ENCODE results near the gene PRSS38. TPM values are rescaled to one million over a fixed set of nuclear protein-coding genes. Genes with fewer than 3 reads are reported as not detected.

Gene PRSS38
- total RNA-seq, 4 donors from 2014 or later: not detected

- Histone ChIP-seq H3K4me1 (no peaks in the 10 kb centered on the region), H3K27ac (no peak overlapping the region), H3K9me3 (no peaks in the 10 kb centered on the region), H3K36me3 (peaks cover 0 to 88% (median 11%) of the 10 kb centered on the region in 3 donors), H3K27me3 (peaks cover 0 to under 1% (median 0%) of the 10 kb centered on the region in 4 donors), H3K4me3 (no peak overlapping the region)
- TF ChIP-seq POLR2A (IDR thresholded peaks at IDR 0.05): no peak
- no peak for TF ChIP-seq CTCF (IDR thresholded peaks at IDR 0.05)
- DNase-seq: no peak
- intact Hi-C loops (cut with DNase I): no loop called here
- 82 to 96% methylated on average over 4 to 6 of the region's 8 CpGs for WGBS, 2 donors
These were observed 44.1 kb upstream of the PRSS38 start for GRCh38 chr1:227771326-227771725.

- no peak for TF ChIP-seq CTCF (IDR thresholded peaks at IDR 0.05)
- TF ChIP-seq POLR2A (IDR thresholded peaks at IDR 0.05): no peak
- H3K27ac ChIP-seq: no peak overlapping the region
- H3K9me3 ChIP-seq: no peaks in the 10 kb centered on the region
- intact Hi-C loops (cut with DNase I): no loop called here
- H3K36me3 ChIP-seq: peaks cover 0 to 88% (median 11%) of the 10 kb centered on the region in 3 donors
- 83 to 100% methylated on average over 2 to 5 of the region's 7 CpGs for WGBS, 2 donors
- no peak for DNase-seq
- no peaks in the 10 kb centered on the region for H3K27me3 ChIP-seq
- no peaks in the 10 kb centered on the region for H3K4me1 ChIP-seq
- H3K4me3 ChIP-seq: no peak overlapping the region
These were observed 43.7 kb upstream of the PRSS38 start for GRCh38 chr1:227771771-227772170.

- Histone ChIP-seq H3K4me3 (no peak overlapping the region), H3K27ac (no peak overlapping the region), H3K9me3 (no peaks in the 10 kb centered on the region), H3K4me1 (peaks cover 0 to under 1% (median 0%) of the 10 kb centered on the region in 3 donors), H3K36me3 (peaks cover 0 to 76% (median 5%) of the 10 kb centered on the region in 3 donors), H3K27me3 (no peaks in the 10 kb centered on the region)
- intact Hi-C loops (cut with DNase I): no loop called here
- 84 to 94% methylated on average over 15 of the region's 15 CpGs for WGBS, 2 donors
- no peak for DNase-seq
- TF ChIP-seq CTCF (IDR thresholded peaks at IDR 0.05) (no peak), POLR2A (IDR thresholded peaks at IDR 0.05) (no peak)
These were observed 41.9 kb upstream of the PRSS38 start for GRCh38 chr1:227773558-227773957.

- WGBS, 2 donors: 59 to 83% methylated on average over 3 to 7 of the region's 13 CpGs
- intact Hi-C loops (cut with DNase I): no loop called here
These were observed 41.3 kb upstream of the PRSS38 start for GRCh38 chr1:227774051-227774731.

More at GRCh38 chr1:227774051-227774731, 41.3 kb upstream of the PRSS38 start:
- H3K4me1 ChIP-seq: peaks cover 0 to 7% (median 0%) of the 10 kb centered on the region in 3 donors
- H3K4me3 ChIP-seq: no peak overlapping the region
- H3K36me3 ChIP-seq: peaks cover 0 to 70% (median 3%) of the 10 kb centered on the region in 3 donors
- TF ChIP-seq CTCF (IDR thresholded peaks at IDR 0.05) (no peak), POLR2A (IDR thresholded peaks at IDR 0.05) (no peak)
- no peaks in the 10 kb centered on the region for H3K27me3 ChIP-seq
- H3K27ac ChIP-seq: no peak overlapping the region
- H3K9me3 ChIP-seq: no peaks in the 10 kb centered on the region
- no peak for DNase-seq

Measured in esophagus squamous epithelium (tissue), 5 donors.